Tibial nerve (tissue), 3 donors: ENCODE data around the gene SCAPER.

Experiments used
- CTCF ChIP-seq, 5 experiments: fragments of 200-600 bp in 3 of 5; fragments of 450-650 bp in 2 of 5; sonication (generic) in 3 of 5; IDR thresholded peaks; one replicate each; pipeline ENCODE4 v1.5.1; 2016 to 2019; ENCODE audit warnings: antibody characterized with exemption in 5 of 5, mild to moderate bottlenecking in 3 of 5, moderate library complexity in 2 of 5
- POLR2A ChIP-seq, 2 donors: fragments of 450-650 bp; IDR thresholded peaks; one replicate each; pipeline ENCODE4 v1.6.1; 2017; ENCODE audit warnings: antibody characterized with exemption in 2 of 2, mild to moderate bottlenecking in 2 of 2, moderate library complexity in 2 of 2

- TF ChIP-seq CTCF (IDR thresholded peaks at IDR 0.05), result no peak
- TF ChIP-seq POLR2A (IDR thresholded peaks at IDR 0.05), result no peak
Measured at GRCh38 chr15:76636059-76636458, 269.1 kb downstream of the SCAPER start.
